HFF-Myc (cell line): ENCODE results near the gene SH3RF2.
"Not testable (repeated sequence)": the region's sequence is repeated elsewhere in the genome, so short reads cannot be mapped to it uniquely, and the experiment has no call there.

Experiments
- DNase-seq: peaks from one replicate; pipeline ENCODE4 v3.0.0-alpha.2; 2011; ENCODE audit warnings: low read depth; ENCODE audit errors: extremely low read depth
- H3K4me3 ChIP-seq: replicated peaks from 2 replicates; pipeline ENCODE4 v1.5.1; 2011; ENCODE audit warnings: low read depth, mild to moderate bottlenecking, control low read depth, low read length
- CTCF ChIP-seq: IDR thresholded peaks from 2 replicates; pipeline ENCODE4 v1.5.1; 2012; ENCODE audit warnings: mild to moderate bottlenecking, low read depth, low read length, control low read depth; ENCODE audit errors: missing control alignments

The SH3RF2 gene

GRCh38 chr5:145936401-145937131, at the start of gene SH3RF2:
SH3RF2 (plus strand) TSS chr5:145936578; CDS start chr5:145937929, 1,351 bp downstream.
- TF ChIP-seq CTCF: no peak
- DNase-seq: no peak
- peak within 1 kb of the TSS; percentile 42 for H3K4me3 ChIP-seq

GRCh38 chr5:145887217-145887616, 49.2 kb upstream of the SH3RF2 start:
- H3K4me3 ChIP-seq: no peak overlapping the region
- DNase-seq: no peak
- no peak for TF ChIP-seq CTCF

- no peak overlapping the region for H3K4me3 ChIP-seq
- peak; percentile 17 for DNase-seq
- TF ChIP-seq CTCF: peak; percentile 77
Observed at GRCh38 chr5:145887976-145888574, 48.3 kb upstream of the SH3RF2 start.

- no peak for TF ChIP-seq CTCF
- H3K4me3 ChIP-seq: no peak overlapping the region
- no peak for DNase-seq
Observed at GRCh38 chr5:145889611-145890010, 46.8 kb upstream of the SH3RF2 start.

GRCh38 chr5:145891378-145891777, 45.0 kb upstream of the SH3RF2 start:
- not testable (repeated sequence) for H3K4me3 ChIP-seq, DNase-seq

GRCh38 chr5:145898171-145898570, 38.2 kb upstream of the SH3RF2 start:
- DNase-seq: no peak
- TF ChIP-seq CTCF: no peak
- H3K4me3 ChIP-seq: no peak overlapping the region

- no peak for DNase-seq
Observed at GRCh38 chr5:145902421-145902820, 34.0 kb upstream of the SH3RF2 start.

More at GRCh38 chr5:145902421-145902820, 34.0 kb upstream of the SH3RF2 start:
- no peak for TF ChIP-seq CTCF
- no peak overlapping the region for H3K4me3 ChIP-seq
